HG03060 (cell line): ENCODE results near the gene NPC1L1.
A peak's percentile ranks its signal among the peaks of the same experiment; 100 is the strongest.

Experiments
- ATAC-seq: cut with Tn5 transposase; IDR thresholded peaks from one replicate; pipeline ENCODE4 v1.9.1; 2021; ENCODE audit warnings: low read depth, moderate number of reproducible peaks; ENCODE audit not compliant: unreplicated experiment

NPC1L1 gene, protein sequence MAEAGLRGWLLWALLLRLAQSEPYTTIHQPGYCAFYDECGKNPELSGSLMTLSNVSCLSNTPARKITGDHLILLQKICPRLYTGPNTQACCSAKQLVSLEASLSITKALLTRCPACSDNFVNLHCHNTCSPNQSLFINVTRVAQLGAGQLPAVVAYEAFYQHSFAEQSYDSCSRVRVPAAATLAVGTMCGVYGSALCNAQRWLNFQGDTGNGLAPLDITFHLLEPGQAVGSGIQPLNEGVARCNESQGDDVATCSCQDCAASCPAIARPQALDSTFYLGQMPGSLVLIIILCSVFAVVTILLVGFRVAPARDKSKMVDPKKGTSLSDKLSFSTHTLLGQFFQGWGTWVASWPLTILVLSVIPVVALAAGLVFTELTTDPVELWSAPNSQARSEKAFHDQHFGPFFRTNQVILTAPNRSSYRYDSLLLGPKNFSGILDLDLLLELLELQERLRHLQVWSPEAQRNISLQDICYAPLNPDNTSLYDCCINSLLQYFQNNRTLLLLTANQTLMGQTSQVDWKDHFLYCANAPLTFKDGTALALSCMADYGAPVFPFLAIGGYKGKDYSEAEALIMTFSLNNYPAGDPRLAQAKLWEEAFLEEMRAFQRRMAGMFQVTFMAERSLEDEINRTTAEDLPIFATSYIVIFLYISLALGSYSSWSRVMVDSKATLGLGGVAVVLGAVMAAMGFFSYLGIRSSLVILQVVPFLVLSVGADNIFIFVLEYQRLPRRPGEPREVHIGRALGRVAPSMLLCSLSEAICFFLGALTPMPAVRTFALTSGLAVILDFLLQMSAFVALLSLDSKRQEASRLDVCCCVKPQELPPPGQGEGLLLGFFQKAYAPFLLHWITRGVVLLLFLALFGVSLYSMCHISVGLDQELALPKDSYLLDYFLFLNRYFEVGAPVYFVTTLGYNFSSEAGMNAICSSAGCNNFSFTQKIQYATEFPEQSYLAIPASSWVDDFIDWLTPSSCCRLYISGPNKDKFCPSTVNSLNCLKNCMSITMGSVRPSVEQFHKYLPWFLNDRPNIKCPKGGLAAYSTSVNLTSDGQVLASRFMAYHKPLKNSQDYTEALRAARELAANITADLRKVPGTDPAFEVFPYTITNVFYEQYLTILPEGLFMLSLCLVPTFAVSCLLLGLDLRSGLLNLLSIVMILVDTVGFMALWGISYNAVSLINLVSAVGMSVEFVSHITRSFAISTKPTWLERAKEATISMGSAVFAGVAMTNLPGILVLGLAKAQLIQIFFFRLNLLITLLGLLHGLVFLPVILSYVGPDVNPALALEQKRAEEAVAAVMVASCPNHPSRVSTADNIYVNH (N-terminal part only)

DNA sequence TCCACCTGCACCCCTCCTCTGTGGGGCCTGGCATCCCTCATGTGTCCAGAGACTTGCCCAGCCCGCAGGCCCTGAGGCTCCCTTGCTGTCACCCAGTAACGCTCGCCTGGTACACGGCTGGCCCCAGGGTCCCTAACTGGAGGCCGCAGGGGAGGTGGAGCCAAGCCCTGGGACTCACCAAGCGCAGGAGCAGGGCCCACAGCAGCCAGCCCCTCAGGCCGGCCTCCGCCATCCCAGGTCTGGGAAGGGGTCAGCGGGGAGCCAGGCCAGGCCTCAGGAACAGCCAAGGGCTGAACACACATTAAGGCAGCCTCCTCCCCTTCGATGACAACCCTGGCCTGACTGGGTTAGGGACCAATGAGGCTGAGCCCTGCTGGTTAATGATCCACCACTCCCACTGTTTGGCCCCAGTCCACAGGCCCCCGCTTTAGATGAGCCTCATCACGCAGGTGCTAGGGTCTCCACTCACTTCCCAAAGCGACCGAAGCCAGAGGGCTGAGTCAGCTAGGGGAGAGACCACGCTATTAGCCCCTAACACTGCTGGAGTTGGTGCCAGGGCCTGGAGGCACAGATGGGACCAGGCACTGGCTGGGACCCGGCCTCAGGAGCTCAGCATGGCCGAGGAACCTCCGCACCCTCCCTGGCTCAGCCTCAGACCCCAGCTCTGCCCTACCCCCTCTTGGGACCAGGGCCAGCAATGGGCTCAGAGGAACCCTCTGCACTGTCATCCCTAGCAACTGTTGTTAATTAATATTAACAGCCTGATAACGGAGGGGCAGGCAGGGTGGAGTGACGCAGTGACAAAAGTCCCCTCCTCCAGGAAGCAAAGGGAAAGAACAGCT is at the start of gene NPC1L1:
Gene NPC1L1, minus strand, starts transcription at position 303 of the 842 bp plus-strand sequence. Its CDS starts 71 bp downstream, at position 232.
- no peak for ATAC-seq

DNA sequence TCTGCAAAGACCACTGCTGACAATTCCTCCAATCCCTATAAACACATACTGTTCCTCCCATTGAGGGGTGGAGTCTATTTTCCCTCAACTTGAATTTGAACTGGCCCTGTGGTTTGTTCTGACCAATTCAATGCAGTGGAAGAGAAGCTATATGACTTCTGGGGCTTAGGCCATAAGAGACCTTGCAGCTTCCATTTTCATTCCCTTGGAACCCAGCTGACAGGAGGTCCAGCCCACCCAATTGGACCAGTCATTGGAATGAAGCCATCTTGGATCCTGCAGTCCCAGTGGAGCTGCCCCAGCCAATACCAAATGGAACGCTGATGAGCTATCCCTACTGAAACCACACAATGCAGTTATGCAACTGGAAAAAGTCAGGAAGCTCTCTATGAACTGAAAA is 49.8 kb upstream of the NPC1L1 start:
- no peak for ATAC-seq

DNA sequence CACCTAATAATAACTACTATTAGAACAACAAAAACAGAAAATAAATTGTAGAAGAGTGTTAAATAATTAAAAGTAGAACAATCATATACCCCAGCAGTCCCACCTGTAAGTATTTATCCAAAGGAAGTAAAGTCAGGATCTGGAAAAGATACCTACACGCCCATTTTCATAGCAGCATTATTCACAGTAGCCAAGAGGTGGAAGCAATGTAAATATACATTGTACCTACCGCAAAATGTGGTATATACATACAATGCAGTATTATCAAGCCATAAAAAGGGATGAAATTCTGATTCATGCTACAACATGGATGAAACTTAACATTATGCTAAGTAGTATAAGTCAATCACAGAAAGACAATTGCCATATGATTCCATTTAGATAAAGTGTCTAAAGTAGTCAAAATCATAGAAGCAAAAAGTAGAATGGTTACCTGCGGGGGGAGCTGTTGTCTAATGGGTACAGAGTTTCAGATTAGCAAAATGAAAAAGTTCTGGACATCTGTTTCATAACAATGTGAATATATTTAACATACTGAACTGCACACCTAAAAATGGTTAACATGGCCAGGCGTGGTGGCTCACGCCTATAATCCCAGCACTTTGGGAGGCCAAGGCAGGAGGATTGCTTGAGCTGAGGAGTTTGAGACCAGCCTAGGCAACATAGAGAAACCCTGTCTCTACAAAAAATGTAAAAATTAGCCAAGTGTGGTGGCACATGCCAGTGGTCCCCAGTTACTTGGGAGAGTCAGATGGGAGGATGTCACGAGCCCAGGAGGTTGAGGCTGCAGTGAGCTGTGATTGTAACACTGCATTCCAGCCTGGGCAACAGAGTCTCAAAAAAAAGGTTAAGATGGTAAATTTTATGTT is 46.9 kb upstream of the NPC1L1 start:
- no peak for ATAC-seq

DNA sequence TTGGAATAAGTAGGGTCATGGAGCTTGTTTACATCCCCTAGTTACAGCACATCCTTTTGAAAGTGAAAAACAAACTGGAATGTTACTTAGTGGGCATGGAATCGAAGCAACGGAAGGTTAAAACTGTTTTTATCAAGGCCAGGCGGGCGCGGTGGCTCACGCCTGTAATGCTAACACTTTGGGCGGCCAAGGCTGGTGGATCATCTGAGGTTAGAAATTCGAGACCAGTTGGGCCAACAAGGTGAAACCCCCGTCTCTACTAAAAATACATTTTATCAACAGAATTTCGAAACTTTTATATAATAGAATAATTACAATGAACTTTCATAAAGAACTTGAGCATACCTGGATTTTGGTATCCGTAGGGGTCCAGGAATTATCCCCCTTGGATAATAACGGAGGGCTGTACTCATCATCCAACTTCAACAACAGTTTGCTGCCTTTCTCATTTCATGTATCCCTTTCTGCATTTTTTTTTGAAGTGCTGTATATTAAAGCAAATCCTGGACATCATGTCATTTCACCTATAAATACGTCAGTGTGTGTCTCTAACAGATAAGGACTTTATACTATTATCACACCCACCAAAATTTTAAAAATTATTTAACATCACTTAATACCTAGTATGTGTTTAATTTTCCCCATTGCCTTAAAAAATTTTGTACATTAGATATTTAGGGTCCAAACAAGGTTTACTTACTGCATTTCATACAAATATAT is 42.2 kb upstream of the NPC1L1 start:
- ATAC-seq, result no peak

DNA sequence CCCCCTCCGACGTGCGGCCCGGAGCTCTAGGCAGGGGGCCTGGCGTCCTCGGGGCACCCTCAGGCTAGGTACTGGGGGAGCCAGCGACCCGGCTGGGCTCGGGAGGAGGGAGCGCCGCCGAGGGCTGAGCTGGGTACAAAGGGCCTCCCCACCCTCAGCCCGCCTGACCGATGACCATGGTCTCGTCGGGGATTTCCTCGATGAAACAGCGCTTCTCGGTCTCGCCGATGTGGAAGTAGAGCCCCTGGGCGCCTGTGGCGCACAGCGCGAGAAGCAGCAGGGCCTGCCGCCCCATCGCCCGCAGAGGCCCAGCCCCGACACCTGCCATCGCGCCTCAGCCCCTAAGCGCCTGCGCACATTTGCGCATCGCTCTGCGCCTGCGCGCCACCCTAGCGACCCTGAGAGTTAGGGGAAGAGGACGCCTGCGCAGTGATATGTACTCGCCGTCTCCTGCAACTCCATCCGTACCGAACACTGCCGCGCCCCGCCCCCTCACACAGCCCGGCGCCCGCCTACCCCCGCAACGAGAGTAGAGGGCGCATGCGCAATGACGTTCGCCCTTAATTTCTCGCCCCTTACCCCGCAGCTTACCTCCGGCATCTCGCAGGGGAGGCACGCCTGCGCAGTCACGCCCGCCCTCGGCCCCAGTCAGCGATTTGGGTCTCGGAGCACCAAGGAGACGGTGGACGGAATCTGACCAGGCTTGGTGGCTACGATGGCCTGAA is 40.9 kb upstream of the NPC1L1 start, which contains the start of gene TMED4:
Gene TMED4, minus strand, starts transcription at position 353 of the 725 bp plus-strand sequence. Its CDS starts 25 bp downstream, at position 328.
- ATAC-seq, result peak; percentile 83

DNA sequence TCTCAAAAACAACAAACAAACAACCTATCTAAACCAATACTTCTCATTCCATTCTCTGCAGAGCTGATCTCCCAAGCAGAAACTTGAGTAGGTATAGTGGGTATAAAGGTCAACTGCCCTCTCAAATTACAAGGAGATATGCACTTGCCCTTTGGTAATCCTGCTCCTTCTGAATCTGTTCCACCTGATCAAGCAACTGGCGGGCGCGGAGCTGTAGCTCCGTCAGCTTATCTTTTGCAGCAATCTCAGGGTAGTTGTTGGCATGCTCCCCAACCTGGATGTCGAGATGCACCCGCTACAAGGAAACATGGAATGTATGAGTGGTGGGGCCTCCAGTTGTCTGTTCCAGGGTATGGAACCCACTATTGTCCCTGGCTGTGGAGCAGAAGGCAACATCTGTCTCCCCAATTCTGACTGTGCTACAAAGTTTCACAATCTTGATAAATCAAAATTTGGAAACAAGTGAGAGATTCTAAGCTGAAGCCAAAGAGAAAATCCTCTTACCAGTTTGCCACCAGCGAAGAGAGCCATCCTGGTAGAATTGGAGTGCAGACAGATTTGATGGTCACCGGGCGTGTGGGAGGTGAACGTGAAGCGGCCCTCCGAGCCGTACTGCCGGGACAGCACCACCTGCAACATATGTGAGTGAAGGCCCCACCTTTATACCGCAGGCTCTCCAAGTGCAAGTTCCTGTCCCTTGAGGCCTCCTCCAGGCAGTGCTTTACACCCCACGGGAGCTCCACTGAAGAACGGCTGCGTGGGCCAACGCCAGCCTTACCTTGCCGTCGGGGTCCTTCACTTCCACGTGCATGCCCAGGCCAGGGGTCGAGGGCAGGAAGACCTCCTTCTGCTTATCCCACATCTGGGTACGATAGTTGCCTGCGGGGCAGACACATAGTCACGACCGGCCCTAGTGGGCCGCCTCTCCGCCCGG is 40.1 kb upstream of the NPC1L1 start:
- peak; percentile 9 for ATAC-seq

DNA sequence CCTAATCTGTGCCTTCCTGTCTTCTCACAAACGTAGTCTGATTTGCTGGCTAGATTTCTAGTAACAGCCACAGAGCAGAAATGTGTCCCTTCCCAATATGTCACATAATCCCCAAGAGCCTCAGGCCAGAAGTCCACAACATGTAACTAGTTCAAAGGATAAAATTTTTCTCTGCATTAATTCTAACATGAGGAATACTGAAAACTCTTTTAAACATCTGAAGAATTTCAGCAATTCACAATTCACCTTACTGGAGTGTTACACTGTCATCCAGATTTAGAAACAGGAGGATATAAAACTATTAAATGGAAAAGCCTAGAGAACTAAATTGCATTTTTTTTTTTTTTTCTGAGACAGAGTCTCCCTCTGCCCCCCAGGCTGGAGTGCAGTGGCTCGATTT is 35.1 kb upstream of the NPC1L1 start:
- no peak for ATAC-seq

DNA sequence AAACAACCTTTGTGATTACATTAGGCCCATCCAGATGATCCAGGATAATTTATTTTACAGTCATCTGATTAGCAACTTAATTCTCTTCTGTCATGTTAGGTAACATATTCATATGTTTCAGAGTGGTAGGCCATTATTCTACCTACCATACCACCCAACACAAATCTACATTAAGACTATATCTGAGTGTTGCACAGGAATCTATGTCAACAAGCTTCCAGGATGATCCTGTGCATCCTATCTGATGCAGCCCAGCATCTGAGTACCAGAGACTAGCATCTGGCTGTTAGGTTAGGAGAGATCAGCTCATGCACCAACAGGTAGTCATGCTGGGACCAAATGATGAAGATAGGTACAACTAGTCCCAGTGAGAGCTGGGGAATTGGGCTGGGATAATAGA is 33.9 kb upstream of the NPC1L1 start:
- no peak for ATAC-seq

DNA sequence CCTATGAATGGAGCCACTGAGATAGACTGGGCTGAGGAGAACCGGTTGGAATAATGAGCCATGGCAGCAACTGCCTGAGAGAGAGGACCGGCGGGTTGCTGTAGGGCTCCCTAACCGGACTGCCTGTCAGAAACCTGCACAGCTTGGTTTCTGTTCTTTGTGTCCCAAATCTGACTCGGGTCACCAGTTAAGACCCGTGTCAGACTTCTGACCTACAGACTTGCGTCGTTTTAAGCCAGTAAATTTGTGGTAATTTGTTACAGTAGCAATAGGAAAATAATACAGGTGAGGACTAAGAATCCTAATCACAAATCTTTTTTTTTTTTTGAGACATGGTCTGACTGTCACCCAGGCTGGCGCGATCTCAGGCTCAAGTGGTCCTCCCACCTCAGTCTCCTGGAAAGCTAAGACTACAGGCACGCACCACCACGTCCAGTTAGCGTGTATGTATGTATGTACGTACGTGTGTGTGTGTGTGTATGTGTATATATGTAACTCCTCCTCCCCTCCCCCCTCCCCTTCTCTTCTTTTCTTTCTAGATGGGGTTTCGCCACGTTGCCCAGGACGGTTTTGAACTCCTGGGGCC is 33.2 kb upstream of the NPC1L1 start:
- ATAC-seq, result no peak

DNA sequence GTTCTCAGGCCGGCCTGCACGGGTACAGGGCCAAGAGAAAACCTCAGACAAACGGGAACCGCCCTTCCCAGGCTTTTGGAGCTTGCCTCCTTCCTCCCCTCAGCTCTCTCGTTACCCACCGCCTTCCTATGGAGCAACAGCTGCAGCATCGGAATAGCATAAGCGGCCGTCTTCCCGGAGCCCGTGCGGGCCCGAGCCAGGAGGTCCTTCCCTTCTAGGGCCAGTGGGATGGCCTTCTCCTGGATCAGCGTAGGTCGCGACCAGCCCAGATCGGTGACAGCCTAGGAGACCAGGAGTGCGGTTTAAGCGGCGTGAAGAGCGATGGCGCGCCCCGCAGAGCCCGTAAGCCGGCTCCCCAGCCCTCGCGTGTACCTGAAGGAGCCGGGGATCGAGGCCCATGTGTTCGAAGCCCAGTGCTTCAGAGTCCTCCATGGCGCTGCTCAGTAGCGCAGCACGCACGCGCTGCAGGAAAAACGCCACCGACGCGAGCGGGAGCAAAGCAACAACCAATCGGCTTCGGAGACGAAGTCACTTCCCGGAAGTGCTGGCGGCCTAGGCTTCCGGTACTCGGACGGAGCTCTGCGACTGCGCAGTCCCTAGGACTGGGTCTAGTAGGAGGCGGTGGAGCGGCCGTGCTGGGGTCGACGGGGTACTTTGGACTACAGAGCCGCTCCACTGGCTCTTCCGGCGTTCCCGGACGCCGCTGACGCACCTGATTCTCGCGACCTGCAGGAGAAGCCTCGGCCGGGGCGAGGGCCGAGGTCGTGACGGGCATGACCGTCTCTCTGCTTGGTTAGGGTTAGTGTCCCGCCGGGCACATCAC is 32.5 kb upstream of the NPC1L1 start, which contains the start of gene DDX56:
Gene DDX56, minus strand, starts transcription at position 445 of the 823 bp plus-strand sequence. Its CDS starts 13 bp downstream, at position 432.
- peak; percentile 86 for ATAC-seq

DNA sequence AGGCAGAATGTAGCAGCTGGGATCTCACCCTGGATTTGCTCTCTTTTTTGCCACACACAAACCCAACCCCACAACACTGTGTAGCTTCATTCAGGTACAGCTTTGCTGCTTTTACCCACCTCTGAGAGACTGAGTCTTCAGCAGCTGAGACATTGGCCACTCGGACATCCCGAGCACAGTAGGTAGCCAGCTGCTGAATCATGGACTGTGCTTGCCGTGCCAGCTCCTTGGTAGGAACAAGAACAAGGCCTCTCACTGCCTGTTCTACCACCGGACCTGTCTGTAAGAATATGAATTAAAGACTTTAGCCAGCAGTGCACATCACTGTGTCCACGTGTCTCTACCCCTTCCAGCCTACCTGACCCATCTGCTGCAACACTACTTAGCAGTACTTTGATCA is 31.6 kb upstream of the NPC1L1 start:
- no peak for ATAC-seq

DNA sequence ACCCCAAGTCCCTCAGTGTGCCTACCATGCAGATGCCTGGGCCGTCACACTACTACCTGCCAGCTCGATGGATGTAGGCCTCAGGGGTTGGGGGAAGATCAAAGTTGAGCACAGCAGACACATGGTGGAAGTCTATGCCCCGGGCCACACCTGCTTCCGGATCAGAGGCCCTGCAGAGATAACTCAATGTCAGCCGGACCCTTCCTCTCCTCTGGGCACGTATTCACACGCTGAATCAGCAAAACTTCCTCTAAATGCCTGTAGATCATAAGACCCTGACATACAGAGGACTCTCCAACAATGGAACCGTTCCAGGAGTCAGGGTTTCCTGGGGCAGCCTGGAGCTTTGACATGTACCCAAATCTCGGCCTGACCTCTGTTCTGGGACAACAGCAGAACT is 28.8 kb upstream of the NPC1L1 start:
- no peak for ATAC-seq

DNA sequence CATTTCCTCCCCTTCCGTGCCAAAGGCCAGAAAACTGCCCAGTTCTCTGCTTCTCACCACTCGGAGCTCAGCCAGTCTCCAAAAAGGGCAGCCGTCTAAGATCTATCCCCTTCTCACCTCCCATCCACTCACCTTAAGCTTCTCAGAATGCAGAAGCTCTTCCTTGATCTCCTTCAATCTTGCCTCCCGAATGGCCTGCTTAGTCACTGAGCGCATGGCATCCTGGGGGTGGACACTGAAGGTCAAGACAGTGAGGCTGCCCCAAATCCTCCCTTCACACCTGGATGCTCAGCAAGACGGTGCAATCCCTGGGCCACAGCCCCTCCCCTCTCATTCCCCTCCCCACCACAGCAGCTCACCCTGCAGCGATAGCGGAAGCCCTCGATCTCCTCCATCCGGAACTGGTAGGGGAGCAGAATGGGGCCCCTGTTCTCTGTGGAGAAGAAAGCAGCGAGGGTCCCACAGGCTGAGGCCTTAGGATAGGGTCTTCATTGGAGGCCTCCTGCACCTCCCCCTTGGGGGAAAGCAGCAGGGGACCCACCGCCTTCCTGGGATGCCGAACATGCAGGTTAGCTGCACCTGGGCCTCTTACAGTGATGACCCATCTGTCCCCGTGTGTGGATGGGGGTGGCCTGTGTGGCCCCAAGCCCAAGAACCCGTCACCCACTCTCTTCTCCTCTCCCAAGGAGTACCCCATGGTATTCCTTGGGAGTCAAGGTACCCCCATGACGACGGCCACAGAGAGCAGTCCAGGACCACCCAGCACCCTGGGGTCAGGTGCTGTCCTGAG is 27.8 kb upstream of the NPC1L1 start:
- no peak for ATAC-seq

DNA sequence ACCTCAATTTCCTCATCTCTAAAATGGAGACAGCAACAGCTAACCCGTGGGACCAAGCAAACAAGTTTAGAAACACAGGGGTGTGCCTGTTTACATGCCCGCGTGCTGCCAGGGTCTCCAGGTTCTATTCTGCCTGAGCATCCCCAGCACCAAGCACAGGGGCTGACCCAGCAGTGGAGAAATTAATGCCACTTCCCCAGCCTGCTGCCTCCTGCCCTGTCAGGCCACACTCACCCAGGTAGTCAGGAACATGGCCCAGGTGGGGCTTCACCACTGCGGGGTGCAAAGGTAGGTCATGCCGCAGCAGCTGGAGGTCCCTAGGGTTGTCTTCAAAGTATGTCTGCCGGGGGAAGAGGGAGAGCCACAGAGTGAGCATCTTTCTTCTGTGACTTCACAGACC is 26.8 kb upstream of the NPC1L1 start:
- ATAC-seq, result no peak
